ENCODE results near the gene SH3PXD2A.
"Not testable (repeated sequence)": the region's sequence is repeated elsewhere in the genome, so short reads cannot be mapped to it uniquely, and the experiment has no call there.

SH3PXD2A gene

DNA sequence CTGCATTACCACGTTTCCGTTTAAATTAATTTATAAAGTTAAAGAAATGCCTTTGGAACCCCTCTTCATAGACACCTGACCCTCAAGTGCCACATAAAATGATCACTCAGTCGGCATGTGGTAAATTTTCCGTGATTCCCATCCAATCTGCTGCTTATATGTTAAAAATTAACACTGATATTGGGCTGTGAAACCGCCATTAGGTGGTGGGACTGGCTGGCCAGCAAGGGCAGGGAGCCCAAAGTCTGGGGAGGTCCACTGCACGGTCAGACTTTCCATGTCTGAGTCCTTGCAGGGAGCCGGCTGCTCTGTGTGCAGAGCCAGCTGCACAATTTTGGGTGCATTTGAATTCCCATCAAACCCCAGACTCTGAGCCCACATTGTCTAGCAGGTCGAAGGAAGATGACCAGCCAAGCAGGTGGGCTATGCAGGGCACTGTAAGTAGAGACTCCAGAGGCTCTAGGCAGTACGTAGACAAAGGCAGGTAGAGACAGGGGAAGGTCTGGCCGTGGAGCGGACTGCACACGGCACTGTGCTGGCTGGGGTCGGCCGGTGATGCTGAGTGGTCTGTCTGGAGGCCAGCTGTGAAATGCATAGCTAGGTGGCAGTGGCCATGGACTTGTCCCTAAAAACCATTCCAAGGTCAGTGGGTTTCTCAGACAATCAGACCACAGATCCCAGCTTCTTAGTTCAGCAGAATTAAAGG, 122.9 kb downstream of the SH3PXD2A start:
- DNase-seq = no peak
- no peak overlapping the region for H3K27ac ChIP-seq
- TF ChIP-seq, protein P1, sequence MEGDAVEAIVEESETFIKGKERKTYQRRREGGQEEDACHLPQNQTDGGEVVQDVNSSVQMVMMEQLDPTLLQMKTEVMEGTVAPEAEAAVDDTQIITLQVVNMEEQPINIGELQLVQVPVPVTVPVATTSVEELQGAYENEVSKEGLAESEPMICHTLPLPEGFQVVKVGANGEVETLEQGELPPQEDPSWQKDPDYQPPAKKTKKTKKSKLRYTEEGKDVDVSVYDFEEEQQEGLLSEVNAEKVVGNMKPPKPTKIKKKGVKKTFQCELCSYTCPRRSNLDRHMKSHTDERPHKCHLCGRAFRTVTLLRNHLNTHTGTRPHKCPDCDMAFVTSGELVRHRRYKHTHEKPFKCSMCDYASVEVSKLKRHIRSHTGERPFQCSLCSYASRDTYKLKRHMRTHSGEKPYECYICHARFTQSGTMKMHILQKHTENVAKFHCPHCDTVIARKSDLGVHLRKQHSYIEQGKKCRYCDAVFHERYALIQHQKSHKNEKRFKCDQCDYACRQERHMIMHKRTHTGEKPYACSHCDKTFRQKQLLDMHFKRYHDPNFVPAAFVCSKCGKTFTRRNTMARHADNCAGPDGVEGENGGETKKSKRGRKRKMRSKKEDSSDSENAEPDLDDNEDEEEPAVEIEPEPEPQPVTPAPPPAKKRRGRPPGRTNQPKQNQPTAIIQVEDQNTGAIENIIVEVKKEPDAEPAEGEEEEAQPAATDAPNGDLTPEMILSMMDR (IDR thresholded peaks at IDR 0.05) = no peak
- intact Hi-C loops (cut with DNase I; ENCODE audit: low total_unique reads) = no loop called here
- no peaks in the 10 kb centered on the region for H3K9me3 ChIP-seq
- H3K27me3 ChIP-seq = no peaks in the 10 kb centered on the region
- no peak overlapping the region for H3K4me3 ChIP-seq
- H3K4me1 ChIP-seq = peaks cover 0 to 6% (median 0%) of the 10 kb centered on the region in 4 donors
- no peaks in the 10 kb centered on the region for H3K36me3 ChIP-seq

DNA sequence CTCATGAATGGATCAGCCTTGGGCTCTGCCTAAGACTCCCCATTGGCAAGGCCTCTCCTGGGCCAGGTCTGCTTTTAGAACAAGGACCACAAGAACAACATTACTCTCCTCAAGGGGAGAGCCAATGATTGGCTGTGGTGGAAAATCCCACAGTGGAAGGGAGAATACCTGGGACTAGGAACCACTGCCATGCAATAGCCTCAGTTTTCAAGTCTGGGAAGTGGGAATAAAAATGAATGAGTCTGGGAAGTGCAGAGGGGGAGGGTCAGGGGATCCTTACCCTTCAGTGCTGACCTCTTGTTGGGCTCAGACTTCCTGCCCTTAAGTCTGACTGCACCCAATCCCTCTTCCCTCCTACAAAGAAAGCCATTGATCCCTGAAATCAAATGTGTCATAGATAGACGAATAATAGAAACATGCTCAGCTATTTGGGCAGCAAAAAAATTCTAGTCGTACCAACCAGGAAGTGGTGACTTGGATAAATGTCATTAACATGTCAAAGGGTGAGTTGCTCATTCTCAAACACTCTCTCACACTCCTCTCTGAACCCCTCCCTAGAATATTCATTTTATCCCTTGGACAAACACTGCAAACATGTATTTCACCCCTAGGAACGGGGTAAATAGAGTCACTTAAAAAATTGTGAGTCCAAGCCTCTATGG, 123.6 kb downstream of the SH3PXD2A start:
- no peak for DNase-seq
- no peak overlapping the region for H3K4me3 ChIP-seq
- no peak overlapping the region for H3K27ac ChIP-seq
- TF ChIP-seq, protein P1 (IDR thresholded peaks at IDR 0.05) = no peak
- H3K36me3 ChIP-seq = no peaks in the 10 kb centered on the region
- H3K9me3 ChIP-seq = no peaks in the 10 kb centered on the region
- peaks cover 0 to 8% (median 0%) of the 10 kb centered on the region in 4 donors for H3K4me1 ChIP-seq
- intact Hi-C loops (cut with DNase I; ENCODE audit: low total_unique reads) = no loop called here
- H3K27me3 ChIP-seq = no peaks in the 10 kb centered on the region

DNA sequence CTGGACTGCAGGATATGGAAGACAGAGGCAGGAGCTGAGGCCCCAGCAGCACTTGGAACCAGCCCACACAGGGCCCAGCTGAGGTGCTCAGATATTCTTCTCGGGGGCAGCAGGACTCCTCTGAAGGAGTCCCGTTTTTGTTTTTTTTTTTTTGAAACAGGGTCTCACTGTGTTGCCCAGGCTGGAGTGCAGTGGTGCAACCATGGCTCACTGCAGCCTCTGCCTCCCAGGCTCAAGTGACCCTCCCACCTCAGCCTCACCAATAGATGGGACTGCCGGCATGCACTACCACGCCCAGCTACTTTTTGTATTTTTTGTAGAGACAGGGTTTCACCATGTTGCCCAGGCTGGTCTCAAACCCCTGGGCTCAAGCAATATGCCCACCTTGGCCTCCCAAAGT, 124.3 kb downstream of the SH3PXD2A start:
- H3K4me3 ChIP-seq; H3K9me3 ChIP-seq; H3K36me3 ChIP-seq; H3K27ac ChIP-seq; H3K4me1 ChIP-seq; intact Hi-C loops (cut with DNase I; ENCODE audit: low total_unique reads); DNase-seq; H3K27me3 ChIP-seq: not testable (repeated sequence)

DNA sequence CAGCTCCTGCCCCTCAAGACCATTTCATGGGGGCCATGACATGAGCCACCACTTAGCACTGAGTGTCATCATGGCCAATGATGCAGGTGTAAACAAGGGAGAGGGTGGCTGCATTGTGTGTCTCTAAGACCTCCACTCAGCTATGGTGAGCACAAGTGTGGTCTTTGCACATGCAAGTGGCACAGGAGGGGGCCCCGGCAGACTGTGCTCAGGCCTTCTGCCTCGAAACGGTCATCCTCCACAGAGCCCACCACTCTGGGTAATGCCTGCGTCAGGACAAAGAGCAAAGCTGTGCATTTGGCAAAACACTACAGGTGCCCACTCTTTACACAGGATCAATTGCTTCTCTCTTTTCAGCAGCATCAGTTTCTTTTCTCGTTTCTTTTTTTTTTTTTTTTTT, 125.5 kb downstream of the SH3PXD2A start:
- intact Hi-C loops (cut with DNase I; ENCODE audit: low total_unique reads) = no loop called here
- Histone ChIP-seq H3K36me3 (no peaks in the 10 kb centered on the region), H3K4me3 (no peak overlapping the region)

DNA sequence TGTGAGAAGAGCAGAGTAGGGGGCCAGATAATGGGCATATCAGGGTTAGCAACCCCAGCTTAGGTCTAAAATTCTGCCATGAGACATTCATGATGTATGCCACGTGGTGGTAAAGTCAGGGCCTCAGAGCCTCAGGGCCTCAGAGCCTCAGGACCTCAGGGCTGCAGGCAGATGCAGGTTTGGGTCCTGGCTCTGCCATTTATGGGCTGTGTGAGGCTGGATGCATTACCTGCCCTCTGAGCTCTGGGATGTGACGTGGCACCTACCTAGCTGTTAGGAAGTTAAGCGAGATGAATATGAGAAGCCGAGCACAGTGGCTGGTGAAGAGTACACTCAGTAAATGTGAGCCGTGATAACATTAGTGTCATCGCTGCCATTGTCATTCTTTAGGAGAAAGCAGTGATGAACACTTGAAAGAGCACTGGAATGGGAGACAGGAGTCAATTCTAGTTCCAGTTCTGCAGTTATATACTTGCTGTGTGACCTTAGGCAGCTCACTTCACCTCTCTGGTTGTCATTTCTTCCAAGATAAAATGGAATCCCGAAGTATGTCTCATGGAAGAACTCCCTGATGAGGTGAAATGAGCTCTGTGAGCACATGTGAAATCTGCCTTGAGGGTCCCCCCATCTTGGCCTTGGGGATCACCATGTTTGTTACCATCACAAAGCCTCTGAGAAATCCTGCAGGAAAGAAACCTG, 127.2 kb downstream of the SH3PXD2A start:
- Histone ChIP-seq H3K4me3 (no peak overlapping the region), H3K4me1 (peaks cover 0 to 8% (median 0%) of the 10 kb centered on the region in 4 donors), H3K27ac (no peak overlapping the region), H3K9me3 (no peaks in the 10 kb centered on the region), H3K36me3 (peaks cover 0 to 10% (median 7%) of the 10 kb centered on the region in 3 donors), H3K27me3 (no peaks in the 10 kb centered on the region)
- intact Hi-C loops (cut with DNase I; ENCODE audit: low total_unique reads) = no loop called here
- DNase-seq = no peak
- TF ChIP-seq, protein P1 (IDR thresholded peaks at IDR 0.05) = no peak

More for the DNA sequence above, 125.5 kb downstream of the SH3PXD2A start:
- TF ChIP-seq, protein P1 (IDR thresholded peaks at IDR 0.05) = no peak
- no peak for DNase-seq
- no peaks in the 10 kb centered on the region for H3K9me3 ChIP-seq
- H3K4me1 ChIP-seq = peaks cover 0 to 8% (median 0%) of the 10 kb centered on the region in 4 donors
- H3K27me3 ChIP-seq = no peaks in the 10 kb centered on the region
- H3K27ac ChIP-seq = no peak overlapping the region

- H3K4me3 ChIP-seq = no peak overlapping the region
- no peak overlapping the region for H3K27ac ChIP-seq
- intact Hi-C loops (cut with DNase I; ENCODE audit: low total_unique reads) = no loop called here
- DNase-seq = no peak
- peaks cover 0 to 12% (median 11%) of the 10 kb centered on the region in 3 donors for H3K36me3 ChIP-seq
- H3K27me3 ChIP-seq = no peaks in the 10 kb centered on the region
- H3K9me3 ChIP-seq = no peaks in the 10 kb centered on the region
- H3K4me1 ChIP-seq = peaks cover 0 to 8% (median 0%) of the 10 kb centered on the region in 4 donors
- TF ChIP-seq, protein P1 (IDR thresholded peaks at IDR 0.05) = no peak
These were observed 127.8 kb downstream of the SH3PXD2A start for GRCh38 chr10:103727546-103727963.

Measured in tibial artery (tissue), 4 donors.